GM18499 (cell line): ENCODE results near the gene ZNF883.

Source experiments
- ATAC-seq: cut with Tn5 transposase; IDR thresholded peaks from one replicate; pipeline ENCODE4 v1.9.1; 2021; ENCODE audit warnings: moderate number of reproducible peaks; ENCODE audit not compliant: insufficient read depth, unreplicated experiment

ZNF883 gene

DNA sequence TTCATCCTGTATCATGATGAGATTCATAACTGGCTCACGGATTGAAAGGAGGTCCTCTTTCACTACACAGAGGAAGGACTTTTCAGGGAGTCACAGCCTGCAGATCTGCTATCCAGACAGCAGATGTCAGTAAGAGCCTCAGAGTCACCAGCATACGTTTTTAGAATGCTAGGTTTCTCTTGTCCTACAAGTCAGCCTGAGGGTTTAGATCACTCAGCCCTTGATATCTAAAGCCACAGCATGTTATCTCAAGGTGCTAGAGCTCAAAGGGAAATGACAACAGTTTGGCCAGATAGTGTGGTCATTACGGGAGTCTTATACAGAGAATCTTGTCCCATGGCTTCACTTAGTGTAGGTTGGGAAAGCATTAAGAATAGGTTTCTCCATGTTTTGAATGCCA is 90.4 kb downstream of the ZNF883 start:
- ATAC-seq, result no peak

GRCh38 chr9:112917987-112918362 is 94.0 kb downstream of the ZNF883 start:
- ATAC-seq, result no peak

- no peak for ATAC-seq
Observed at GRCh38 chr9:112917047-112917986, 94.7 kb downstream of the ZNF883 start.

DNA sequence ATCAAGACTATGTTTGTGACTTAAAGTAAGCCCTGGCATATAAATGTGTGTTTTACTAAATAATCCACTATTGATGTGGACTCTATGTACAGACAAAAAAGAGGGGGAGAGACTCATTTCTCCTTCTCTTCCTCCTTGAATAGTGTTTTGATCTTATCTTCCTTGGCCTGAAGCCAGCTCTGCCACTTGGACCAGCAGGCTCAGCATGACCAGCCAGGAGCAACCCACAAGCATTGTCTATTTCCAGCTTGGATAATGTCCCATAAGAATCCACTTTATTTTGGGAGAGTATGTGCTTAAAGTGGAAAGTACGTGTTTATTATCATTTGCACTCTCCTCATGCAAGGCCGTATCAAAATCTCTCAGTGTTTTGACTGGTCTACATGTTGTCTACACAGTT is 97.5 kb downstream of the ZNF883 start:
- ATAC-seq, result no peak

DNA sequence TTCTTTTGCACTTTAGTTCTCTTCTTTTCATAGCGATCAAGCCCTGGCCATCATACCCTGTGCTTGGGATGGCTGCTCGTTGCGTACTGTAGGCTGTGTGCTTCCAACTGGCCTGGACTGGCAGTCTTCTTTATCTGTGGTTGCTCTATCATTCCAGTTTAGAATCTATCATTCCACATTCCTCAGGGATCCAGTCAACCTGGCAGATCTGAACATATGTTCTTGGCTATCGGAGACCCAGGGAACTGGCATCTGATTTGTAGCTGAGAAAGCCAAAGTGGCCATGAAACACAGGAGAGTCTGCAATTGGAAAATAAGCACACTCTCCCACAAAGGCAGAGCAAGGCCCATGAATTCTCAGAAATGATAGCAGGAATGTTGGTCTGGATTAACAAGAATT is 98.7 kb downstream of the ZNF883 start:
- no peak for ATAC-seq

DNA sequence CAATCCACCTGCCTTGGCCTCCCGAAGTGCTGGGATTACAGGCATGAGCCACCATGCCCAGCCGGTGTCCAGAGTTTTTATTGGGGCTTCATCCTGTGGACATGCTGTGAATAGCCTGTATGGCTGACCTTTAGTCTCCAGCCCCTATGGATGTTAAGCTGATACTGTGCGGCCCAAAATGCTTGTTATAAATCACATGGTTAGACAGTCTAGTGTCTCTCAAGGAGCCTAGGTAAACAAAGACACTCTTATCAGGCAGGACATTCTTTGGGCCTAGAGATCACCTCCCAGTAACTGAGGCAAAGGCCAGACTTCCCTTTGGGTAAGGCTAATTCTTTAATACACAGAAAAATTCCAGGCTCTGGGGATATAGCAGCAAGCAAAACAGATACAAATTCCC is 99.4 kb downstream of the ZNF883 start:
- ATAC-seq, result no peak

GRCh38 chr9:112911736-112912135 is 100.3 kb downstream of the ZNF883 start:
- ATAC-seq, result no peak
